Duodenal mucosa (tissue), 2 donors: ENCODE measurements around the gene MUS81.

Experiments used
- H3K27ac ChIP-seq: one replicate; pipeline ENCODE4 v1.7.0; 2013; ENCODE audit warnings: low read depth, low read length
- H3K27me3 ChIP-seq, 2 donors: one replicate each; pipeline ENCODE4 v1.7.0; 2013; ENCODE audit warnings: low read length in 2 of 2, control low read depth in 1 of 2; ENCODE audit not compliant: insufficient read depth in 2 of 2, control insufficient read depth in 1 of 2
- H3K36me3 ChIP-seq, 2 donors: one replicate each; pipeline ENCODE4 v1.7.0; 2013; ENCODE audit warnings: low read length in 2 of 2, control low read depth in 1 of 2; ENCODE audit not compliant: insufficient read depth in 2 of 2, control insufficient read depth in 1 of 2
- H3K4me1 ChIP-seq, 2 donors: one replicate each; pipeline ENCODE4 v1.7.0; 2013; ENCODE audit warnings: low read length in 2 of 2, control low read depth in 1 of 2; ENCODE audit not compliant: insufficient read depth in 2 of 2, control insufficient read depth in 1 of 2
- H3K4me3 ChIP-seq, 2 donors: one replicate each; pipeline ENCODE4 v1.7.0; 2013; ENCODE audit warnings: low read length in 2 of 2, low read depth in 1 of 2
- H3K9ac ChIP-seq, 2 donors: one replicate each; pipeline ENCODE4 v1.7.0; 2013; ENCODE audit warnings: low read length in 2 of 2, low read depth in 1 of 2
- H3K9me3 ChIP-seq, 2 donors: one replicate each; pipeline ENCODE4 v1.7.0; 2013; ENCODE audit warnings: low read length in 2 of 2, control low read depth in 1 of 2; ENCODE audit not compliant: control insufficient read depth in 1 of 2

Gene MUS81

DNA sequence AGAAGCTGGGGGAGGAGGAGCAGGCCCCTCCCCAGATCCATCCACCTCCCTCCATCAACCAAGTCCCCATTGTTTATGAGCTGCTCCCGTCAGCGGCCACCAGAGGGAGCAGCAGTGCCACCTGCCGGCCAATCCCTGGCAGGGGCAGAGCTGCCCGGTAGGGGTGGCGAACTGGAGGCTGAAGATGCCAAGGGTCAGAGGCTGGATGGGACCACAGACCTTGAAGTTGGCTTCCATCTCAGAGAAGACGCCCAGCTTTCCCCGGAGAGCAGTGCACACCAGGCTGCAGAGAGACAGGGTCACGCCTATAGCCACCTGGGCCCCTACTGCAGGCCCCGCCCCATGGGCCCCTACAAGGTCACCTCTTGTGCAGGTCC, 24.5 kb downstream of the MUS81 start:
- H3K27ac ChIP-seq, result no peak overlapping the region

DNA sequence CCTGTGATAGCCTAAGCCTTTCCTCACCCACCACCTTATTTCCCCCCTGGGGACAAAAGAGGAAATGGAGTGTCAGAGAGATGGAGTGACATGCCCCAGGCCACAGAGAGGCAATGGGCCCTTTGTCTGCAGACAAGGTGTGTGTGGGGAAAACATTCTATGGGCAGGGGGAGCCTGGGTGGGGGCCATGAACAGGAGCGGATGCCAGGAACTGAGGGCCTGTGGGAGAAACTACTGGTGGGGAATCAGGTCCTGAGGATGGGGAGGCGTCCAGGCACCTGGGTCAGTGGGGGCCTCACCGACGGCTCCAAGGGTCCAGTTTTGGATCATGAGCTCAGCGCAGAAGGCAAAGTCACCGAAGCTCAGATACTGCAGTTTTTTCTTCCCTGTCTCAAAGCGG, 25.0 kb downstream of the MUS81 start:
- H3K27ac ChIP-seq, result no peak overlapping the region
- peaks cover 36 to 43% of the 10 kb centered on the region in 2 donors for H3K4me1 ChIP-seq
- no peaks in the 10 kb centered on the region for H3K9me3 ChIP-seq
- H3K9ac ChIP-seq, result no peak overlapping the region
- no peak overlapping the region for H3K4me3 ChIP-seq
- no peaks in the 10 kb centered on the region for H3K27me3 ChIP-seq
- peaks cover 15 to 32% of the 10 kb centered on the region in 2 donors for H3K36me3 ChIP-seq

More for the DNA sequence above, 24.5 kb downstream of the MUS81 start:
- peak overlapping the region in 1 of 2 donors; percentile 7 for H3K4me3 ChIP-seq
- no peak overlapping the region for H3K9ac ChIP-seq
- H3K9me3 ChIP-seq, result no peaks in the 10 kb centered on the region
- H3K36me3 ChIP-seq, result peaks cover 15 to 32% of the 10 kb centered on the region in 2 donors
- H3K27me3 ChIP-seq, result no peaks in the 10 kb centered on the region
- H3K4me1 ChIP-seq, result peaks cover 31 to 38% of the 10 kb centered on the region in 2 donors

DNA sequence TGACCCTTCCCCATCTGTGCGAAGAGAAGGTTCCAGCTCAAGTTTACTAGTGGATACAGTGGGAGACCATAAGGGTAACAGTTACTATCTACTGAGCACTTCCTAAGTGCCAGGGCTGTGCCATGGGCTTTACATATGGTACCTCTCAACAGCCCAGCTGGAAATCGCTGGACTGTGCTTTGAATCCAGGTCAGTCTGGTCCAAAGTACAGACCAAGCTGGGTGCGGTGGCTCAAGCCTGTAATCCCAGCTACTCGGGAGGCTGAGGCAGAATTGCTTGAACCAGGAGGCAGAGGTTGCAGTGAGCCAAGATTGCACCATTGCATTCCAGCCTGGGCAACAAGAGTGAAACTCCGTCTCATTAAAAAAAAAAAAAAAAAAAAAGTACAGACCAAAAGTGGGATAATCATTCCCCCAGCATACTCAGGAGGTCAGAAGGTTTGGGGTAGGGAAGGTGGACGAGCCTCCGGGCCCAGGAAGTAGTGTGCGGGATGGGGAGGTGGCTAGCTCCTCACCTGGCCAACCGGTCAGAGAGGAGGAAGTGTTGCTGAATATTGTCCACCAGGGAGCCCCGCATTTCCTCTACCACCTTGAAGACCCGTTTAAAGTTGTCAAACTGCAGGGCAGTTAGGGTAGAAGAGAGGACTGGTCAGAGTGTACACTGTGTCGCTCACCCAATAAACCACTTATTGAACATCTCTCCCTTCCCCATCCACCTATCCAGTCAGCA, 25.7 kb downstream of the MUS81 start:
- no peak overlapping the region for H3K4me3 ChIP-seq
- peaks cover 36 to 45% of the 10 kb centered on the region in 2 donors for H3K4me1 ChIP-seq

DNA sequence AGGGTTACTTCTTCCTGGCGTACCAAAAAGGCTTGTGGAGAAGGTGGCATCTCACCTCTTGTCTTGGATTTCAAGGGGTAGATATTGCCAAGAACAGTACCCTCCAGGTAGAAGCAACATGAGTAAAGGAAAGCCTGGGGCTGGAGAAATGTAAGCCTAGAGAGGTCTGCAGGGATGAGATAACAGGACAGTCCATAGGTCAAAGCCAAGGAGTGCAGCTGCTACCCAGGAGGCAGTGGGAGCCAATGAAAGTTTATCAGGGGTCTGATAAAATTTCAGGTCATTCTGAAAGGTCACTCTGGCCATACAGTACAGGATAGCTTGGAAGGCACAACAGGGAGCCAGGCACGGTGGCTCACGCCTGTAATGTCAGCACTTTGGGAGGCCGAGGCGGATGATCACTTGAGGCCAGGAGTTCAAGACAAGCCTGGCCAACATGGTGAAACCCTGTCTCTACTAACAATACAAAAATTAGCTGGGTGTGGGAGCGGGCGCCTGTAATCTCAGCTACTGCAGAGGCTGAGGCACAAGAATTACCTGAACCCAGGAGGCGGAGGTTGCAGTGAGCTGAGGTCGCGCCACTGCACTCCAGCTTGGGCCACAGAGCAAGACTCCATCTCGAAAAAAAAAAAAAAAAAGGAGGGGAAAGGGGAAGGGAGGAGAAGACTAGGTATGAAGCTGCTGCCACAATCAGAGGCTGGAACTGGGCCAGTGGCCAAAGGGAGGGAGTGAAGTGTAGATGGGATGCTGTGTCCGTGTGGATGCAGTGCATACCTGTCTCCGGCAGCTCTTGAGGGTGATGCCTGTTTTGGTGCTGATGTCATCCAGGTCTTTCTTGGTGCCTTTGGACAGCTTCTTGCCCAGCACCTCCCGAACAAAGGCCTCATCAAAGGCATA, 26.8 kb downstream of the MUS81 start:
- H3K36me3 ChIP-seq, result peaks cover 15 to 32% of the 10 kb centered on the region in 2 donors

More for the DNA sequence above, 25.7 kb downstream of the MUS81 start:
- H3K36me3 ChIP-seq, result peaks cover 15 to 32% of the 10 kb centered on the region in 2 donors
- no peaks in the 10 kb centered on the region for H3K27me3 ChIP-seq
- H3K9ac ChIP-seq, result no peak overlapping the region
- H3K9me3 ChIP-seq, result no peaks in the 10 kb centered on the region
- H3K27ac ChIP-seq, result no peak overlapping the region

DNA sequence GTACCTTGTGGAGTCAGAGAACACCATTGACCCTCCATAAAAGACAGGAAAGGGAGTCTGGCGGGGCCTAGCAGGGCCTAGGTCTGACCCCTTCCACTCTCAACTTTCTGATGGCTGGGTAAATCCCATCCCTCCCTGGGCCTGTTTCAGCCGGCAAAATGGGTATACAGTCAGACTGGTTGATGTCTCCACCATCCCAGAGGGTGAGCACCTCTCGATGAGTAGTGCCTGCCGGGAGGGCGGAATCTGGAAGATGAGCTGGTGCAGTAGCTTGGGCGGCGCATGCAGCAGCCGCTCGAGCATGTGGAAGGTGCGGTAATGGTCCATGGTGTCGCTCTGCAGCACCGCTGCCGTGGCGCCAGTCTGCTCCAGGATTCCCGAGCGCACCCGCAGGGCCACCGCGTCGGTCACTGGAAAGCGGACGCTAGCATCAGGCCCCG, 27.5 kb downstream of the MUS81 start:
- H3K27ac ChIP-seq, result peak overlapping the region; percentile 91
- H3K4me1 ChIP-seq, result peaks cover 46 to 63% of the 10 kb centered on the region in 2 donors
- peak overlapping the region; percentile 73 to 82 for H3K9ac ChIP-seq
- peaks cover 0 to 3% of the 10 kb centered on the region in 2 donors for H3K27me3 ChIP-seq
- no peaks in the 10 kb centered on the region for H3K9me3 ChIP-seq
- peaks cover 15 to 26% of the 10 kb centered on the region in 2 donors for H3K36me3 ChIP-seq
- peak overlapping the region; percentile 81 to 85 for H3K4me3 ChIP-seq

More for the DNA sequence above, 26.8 kb downstream of the MUS81 start:
- H3K27me3 ChIP-seq, result peaks cover 0 to 3% of the 10 kb centered on the region in 2 donors
- no peaks in the 10 kb centered on the region for H3K9me3 ChIP-seq
- peaks cover 45 to 56% of the 10 kb centered on the region in 2 donors for H3K4me1 ChIP-seq
- H3K27ac ChIP-seq, result peak overlapping the region; percentile 91
- peak overlapping the region; percentile 81 to 85 for H3K4me3 ChIP-seq
- peak overlapping the region; percentile 73 to 82 for H3K9ac ChIP-seq

DNA sequence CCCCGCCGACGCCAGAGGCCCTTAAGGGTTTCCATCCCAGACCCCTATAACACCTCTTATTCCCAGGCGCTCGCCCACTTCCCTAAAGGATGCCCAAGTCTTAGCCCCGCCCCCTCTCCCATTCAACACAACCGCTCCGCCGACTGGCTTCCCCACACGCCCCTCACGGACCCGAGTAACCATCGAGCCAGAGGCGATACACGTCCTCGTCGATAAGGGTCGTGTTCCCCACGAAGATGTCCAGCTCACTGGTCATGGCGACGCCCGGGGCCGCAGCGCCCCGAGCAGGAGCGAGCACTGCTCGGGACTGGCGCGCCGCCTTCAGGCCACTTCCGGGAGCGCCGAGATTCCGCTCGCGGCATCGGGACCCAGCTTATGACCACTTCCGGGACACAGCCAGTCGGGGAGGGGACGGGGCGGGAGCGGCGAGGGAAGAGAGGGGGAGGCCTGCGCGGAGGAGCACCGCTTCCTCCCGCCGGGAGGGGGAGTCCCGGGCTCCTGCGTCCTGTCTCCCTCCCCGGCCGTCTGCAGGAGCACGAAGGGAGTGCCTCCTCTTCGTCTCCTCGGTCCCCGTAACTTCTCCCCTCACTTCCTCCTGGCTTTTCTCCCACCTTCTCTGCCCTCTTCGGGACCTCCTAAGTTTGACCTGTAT, 28.1 kb downstream of the MUS81 start, which contains the start of gene FIBP:
Gene FIBP (minus strand): TSS at position 309 of the 652 bp plus-strand sequence. CDS start 53 bp downstream, at position 256.
- H3K9me3 ChIP-seq, result no peaks in the 10 kb centered on the region
- peak within 1 kb of the TSS; percentile 73 to 90 for H3K9ac ChIP-seq
- peaks cover 50 to 66% of the 10 kb centered on the region in 2 donors for H3K4me1 ChIP-seq
- H3K27ac ChIP-seq, result peak within 1 kb of the TSS; percentile 91
- peaks cover 0 to 3% of the 10 kb centered on the region in 2 donors for H3K27me3 ChIP-seq
- peak within 1 kb of the TSS; percentile 81 to 85 for H3K4me3 ChIP-seq
- peaks cover 10 to 22% of the 10 kb centered on the region in 2 donors for H3K36me3 ChIP-seq

DNA sequence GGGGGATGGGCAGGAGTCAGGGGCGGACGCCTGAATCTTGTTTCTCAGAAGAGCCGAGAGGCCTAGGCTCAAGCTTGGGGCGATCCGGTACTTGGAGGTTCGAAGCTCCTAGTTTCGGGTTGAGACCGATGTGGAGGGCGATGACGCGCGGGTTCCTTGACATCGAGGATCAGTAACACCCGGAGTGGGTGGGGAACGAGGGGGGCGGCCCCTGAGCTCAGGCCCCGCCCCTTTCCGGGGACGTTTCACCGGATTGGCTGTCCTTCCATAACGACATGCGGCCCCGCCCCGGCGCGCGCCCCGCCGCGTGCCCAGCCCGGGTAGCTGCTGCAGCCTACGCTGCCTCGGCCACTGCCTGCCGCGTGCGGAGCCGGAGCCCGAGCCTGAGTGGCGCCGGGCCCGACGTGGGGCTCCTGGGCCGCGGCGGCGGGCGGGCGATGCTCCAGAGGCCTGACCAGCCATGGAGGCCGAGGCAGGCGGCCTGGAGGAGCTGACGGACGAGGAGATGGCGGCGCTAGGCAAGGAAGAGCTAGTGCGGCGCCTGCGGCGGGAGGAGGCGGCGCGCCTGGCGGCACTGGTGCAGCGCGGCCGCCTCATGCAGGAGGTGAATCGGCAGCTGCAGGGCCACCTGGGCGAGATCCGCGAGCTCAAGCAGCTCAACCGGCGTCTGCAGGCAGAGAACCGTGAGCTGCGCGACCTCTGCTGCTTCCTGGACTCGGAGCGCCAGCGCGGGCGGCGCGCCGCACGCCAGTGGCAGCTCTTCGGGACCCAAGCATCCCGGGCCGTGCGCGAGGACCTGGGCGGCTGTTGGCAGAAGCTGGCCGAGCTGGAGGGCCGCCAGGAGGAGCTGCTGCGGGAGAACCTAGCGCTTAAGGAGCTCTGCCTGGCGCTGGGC, 30.3 kb downstream of the MUS81 start, which contains the start of gene CCDC85B:
Gene CCDC85B (plus strand): TSS at position 350 of the 895 bp plus-strand sequence. CDS start 111 bp downstream, at position 461.
- peak within 1 kb of the TSS; percentile 83 for H3K27ac ChIP-seq
- no peaks in the 10 kb centered on the region for H3K9me3 ChIP-seq
- H3K36me3 ChIP-seq, result peaks cover 0 to 5% of the 10 kb centered on the region in 2 donors
- H3K4me1 ChIP-seq, result peaks cover 45 to 69% of the 10 kb centered on the region in 2 donors
- H3K27me3 ChIP-seq, result peaks cover 0 to 3% of the 10 kb centered on the region in 2 donors
- H3K9ac ChIP-seq, result peak within 1 kb of the TSS; percentile 73 to 88
- H3K4me3 ChIP-seq, result peak within 1 kb of the TSS; percentile 75 to 85

DNA sequence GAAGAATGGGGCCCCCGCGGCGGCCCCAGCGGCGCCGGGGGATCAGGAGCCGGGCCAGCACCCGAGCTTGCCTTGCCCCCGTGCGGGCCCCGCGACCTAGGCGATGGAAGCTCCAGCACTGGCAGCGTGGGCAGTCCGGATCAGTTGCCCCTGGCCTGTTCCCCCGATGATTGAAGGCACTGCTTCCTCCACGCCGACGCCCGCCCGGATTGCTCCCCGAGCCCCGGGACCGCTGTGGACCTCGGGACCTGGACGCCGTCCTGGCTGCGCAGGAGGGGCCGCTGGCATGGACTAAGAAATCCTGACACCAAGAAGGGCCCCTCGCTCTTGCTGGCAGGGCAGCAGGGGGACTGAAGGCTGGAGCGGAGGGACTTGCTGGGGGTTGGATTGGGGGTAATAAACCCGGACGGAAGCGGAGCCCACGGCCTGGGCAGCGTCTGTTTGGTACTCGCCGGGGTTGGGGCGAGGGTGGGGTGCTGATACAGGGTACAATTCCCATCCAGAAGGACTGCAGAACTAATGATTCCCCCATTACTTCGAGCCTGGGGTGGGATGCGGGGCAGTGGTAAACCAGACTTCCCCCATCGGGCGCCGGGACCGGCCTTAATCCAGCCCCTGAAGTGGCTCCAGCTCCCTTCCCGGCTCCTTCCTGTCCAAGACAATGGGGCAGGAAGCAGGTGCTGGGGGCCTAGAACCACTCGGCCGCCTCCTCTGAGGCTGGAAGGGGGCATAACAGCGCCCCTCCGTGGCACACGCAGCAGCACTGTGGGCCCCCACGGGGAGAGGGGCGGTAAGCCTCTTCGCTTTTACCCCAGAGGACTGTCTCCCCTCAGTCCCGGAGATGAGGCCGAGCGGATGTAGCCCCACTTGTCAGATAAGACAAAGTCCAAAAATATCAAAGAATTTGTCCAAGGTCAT, 31.2 kb downstream of the MUS81 start:
- Histone ChIP-seq H3K4me1 (peaks cover 41 to 63% of the 10 kb centered on the region in 2 donors), H3K9ac (peak overlapping the region; percentile 73 to 88), H3K27ac (peak overlapping the region; percentile 83), H3K27me3 (peaks cover 0 to 3% of the 10 kb centered on the region in 2 donors), H3K9me3 (no peaks in the 10 kb centered on the region), H3K36me3 (peaks cover 0 to 3% of the 10 kb centered on the region in 2 donors), H3K4me3 (peak overlapping the region; percentile 71 to 75)
